Measurements from ENCODE around the gene ABCC1.
"Not testable (repeated sequence)": the region's sequence is repeated elsewhere in the genome, so short reads cannot be mapped to it uniquely, and the experiment has no call there.

ABCC1 gene

DNA sequence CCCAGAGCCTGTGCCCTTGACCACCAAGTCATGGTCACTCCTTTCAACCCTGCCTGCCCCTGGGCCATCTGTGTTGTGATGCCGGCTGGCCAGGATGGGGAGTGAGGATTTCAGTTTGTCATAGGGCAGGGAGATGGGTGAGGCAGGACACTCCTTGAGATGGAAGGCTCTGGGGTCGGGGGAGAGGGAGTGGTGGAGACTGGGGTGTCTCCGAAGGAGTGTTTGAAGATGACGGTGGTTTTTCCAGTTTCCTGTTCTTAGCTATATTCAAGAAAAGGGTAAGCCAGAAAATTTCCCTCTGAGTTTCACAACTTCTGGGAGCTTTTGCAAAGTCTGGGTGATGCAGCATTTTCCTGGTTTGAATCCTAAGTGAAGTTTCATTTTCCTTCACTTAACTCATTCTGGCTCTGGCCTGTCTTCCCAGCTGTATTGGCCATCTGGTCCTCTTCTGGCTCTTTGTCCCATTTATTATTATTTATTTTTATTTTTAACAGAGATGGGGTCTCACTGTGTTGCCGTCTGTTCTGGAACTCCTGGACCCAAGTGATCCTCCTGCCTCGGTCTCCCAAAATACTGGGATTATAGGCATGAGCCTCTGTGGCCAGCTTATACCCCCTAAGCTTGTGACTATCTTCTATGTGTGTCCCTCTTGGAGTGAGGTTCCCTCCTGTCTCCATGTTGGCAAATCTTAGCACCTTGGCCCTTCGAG is 27.7 kb downstream of the ABCC1 start:
- Histone ChIP-seq H3K4me1 (ENCODE audit: control insufficient read depth in 1 of 2, insufficient read depth in 1 of 2, low read depth in 1 of 2, low read length in 1 of 2) (peaks cover 20 to 42% of the 10 kb centered on the region in 2 experiments), H3K27ac (no peak overlapping the region), H3K27me3 (no peaks in the 10 kb centered on the region), H3K9me3 (peaks cover 5% of the 10 kb centered on the region), H3K4me3 (ENCODE audit: low read depth in 1 of 2, low read length in 1 of 2) (no peak overlapping the region), H3K36me3 (no peaks in the 10 kb centered on the region)
- TF ChIP-seq, protein P1, sequence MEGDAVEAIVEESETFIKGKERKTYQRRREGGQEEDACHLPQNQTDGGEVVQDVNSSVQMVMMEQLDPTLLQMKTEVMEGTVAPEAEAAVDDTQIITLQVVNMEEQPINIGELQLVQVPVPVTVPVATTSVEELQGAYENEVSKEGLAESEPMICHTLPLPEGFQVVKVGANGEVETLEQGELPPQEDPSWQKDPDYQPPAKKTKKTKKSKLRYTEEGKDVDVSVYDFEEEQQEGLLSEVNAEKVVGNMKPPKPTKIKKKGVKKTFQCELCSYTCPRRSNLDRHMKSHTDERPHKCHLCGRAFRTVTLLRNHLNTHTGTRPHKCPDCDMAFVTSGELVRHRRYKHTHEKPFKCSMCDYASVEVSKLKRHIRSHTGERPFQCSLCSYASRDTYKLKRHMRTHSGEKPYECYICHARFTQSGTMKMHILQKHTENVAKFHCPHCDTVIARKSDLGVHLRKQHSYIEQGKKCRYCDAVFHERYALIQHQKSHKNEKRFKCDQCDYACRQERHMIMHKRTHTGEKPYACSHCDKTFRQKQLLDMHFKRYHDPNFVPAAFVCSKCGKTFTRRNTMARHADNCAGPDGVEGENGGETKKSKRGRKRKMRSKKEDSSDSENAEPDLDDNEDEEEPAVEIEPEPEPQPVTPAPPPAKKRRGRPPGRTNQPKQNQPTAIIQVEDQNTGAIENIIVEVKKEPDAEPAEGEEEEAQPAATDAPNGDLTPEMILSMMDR (IDR thresholded peaks at IDR 0.05): no peak

DNA sequence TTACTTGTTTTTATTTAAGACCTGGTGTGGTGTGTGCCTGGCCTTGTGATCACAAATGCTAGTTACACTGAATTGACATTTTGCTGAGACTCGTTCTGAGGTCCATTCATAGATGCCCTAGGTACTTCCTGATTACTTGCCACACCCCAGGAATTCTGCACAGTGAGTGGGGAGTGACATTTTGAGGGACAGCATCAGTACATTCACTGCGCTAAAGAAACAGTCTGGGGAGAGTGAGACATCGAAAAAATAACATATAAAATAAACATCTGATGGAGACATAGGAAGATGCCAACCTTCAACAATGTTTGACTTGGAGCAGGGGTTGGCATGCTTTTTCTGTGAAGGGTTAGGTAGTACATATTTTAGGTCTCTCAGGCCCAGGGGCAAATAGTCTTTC is 30.4 kb downstream of the ABCC1 start:
- Histone ChIP-seq H3K27me3 (no peaks in the 10 kb centered on the region), H3K27ac (no peak overlapping the region), H3K4me1 (ENCODE audit: control insufficient read depth in 1 of 2, insufficient read depth in 1 of 2, low read depth in 1 of 2, low read length in 1 of 2) (peaks cover 12 to 22% of the 10 kb centered on the region in 2 experiments), H3K9me3 (peaks cover 9% of the 10 kb centered on the region), H3K4me3 (ENCODE audit: low read depth in 1 of 2, low read length in 1 of 2) (no peak overlapping the region), H3K36me3 (no peaks in the 10 kb centered on the region)
- TF ChIP-seq, protein P1 (IDR thresholded peaks at IDR 0.05): no peak

DNA sequence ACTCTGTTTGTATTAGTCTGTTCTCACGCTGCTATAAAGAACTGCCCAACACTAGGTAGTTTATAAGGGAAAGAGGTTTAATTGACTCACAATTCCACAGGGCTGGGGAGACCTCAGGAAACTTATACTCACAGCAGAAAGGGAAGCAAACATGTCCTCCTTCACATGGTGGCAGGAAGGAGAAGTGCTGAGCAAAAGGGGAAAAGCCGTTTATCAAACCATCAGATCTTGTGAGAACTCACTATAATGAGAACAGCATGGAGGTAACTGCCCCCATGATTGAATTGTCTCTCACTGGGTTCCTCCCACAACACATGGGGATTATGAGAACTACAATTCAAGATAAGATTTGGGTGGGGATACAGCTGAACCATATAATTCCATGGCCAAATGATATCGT is 30.9 kb downstream of the ABCC1 start:
- H3K9me3 ChIP-seq: peaks cover 9% of the 10 kb centered on the region
- no peak overlapping the region for H3K27ac ChIP-seq
- H3K27me3 ChIP-seq: no peaks in the 10 kb centered on the region
- TF ChIP-seq, protein P1 (IDR thresholded peaks at IDR 0.05): no peak
- H3K4me1 ChIP-seq (ENCODE audit: control insufficient read depth in 1 of 2, insufficient read depth in 1 of 2, low read depth in 1 of 2, low read length in 1 of 2): peaks cover 7 to 16% of the 10 kb centered on the region in 2 experiments
- H3K36me3 ChIP-seq: no peaks in the 10 kb centered on the region
- no peak overlapping the region for H3K4me3 ChIP-seq (ENCODE audit: low read depth in 1 of 2, low read length in 1 of 2)

DNA sequence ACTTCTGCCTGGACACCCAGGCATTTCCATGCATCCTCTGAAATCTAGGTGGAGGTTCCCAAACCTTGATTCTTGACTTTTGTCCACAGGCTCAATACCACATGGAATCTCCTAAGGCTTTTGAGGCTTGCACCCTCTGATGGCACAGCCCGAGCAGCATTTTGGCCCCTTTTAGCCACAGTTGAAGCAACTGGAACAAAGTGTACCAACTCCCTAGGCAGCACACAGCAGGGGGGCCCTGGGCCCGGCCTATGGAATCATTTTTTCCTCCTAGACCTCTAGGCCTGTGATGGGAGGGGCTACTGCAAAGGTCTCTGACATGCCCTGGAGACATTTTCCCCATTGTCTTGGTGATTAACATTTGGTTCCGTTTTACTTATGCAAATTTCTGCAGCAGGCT is 32.0 kb downstream of the ABCC1 start:
- Histone ChIP-seq H3K27ac (no peak overlapping the region), H3K4me1 (ENCODE audit: control insufficient read depth in 1 of 2, insufficient read depth in 1 of 2, low read depth in 1 of 2, low read length in 1 of 2) (peaks cover 6 to 8% of the 10 kb centered on the region in 2 experiments), H3K36me3 (no peaks in the 10 kb centered on the region), H3K9me3 (peaks cover 9% of the 10 kb centered on the region), H3K27me3 (no peaks in the 10 kb centered on the region), H3K4me3 (ENCODE audit: low read depth in 1 of 2, low read length in 1 of 2) (no peak overlapping the region)
- TF ChIP-seq, protein P1 (IDR thresholded peaks at IDR 0.05): no peak

DNA sequence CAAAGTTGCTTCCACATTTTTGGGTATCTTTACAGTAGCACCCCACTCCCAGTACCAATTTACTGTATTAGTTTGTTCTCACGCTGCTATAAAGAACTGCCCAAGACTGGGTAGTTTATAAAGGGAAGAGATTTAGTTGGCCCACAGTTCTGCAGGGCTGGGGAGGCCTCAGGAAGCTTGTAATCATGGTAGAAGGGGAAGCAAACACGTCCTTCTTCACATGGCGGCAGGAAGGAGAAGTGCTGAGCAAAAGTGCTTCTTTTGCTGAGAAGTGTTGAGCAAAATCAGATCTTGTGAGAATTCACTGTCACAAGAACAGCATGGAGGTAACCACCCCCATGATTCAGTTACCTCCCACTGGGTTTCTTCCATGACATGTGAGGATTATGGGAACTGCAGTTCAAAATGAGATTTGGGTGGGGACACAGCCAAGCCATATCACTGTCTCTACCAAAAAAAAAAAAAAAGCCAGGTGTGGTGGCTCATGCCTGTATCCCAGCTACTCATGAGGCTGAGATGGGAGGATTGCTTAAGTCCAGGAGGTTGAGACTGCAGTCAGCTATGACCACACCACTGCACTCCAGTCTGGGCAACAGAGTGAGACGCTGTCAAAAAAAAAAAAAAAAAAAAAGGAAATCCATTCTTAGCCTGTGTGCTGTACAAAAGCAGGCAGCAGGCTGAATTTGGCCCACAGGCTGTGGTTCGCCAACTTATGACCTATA is 32.9 kb downstream of the ABCC1 start:
- H3K27ac ChIP-seq; H3K9me3 ChIP-seq; H3K36me3 ChIP-seq; H3K4me3 ChIP-seq (ENCODE audit: low read depth in 1 of 2, low read length in 1 of 2); H3K27me3 ChIP-seq; H3K4me1 ChIP-seq (ENCODE audit: control insufficient read depth in 1 of 2, insufficient read depth in 1 of 2, low read depth in 1 of 2, low read length in 1 of 2): not testable (repeated sequence)

DNA sequence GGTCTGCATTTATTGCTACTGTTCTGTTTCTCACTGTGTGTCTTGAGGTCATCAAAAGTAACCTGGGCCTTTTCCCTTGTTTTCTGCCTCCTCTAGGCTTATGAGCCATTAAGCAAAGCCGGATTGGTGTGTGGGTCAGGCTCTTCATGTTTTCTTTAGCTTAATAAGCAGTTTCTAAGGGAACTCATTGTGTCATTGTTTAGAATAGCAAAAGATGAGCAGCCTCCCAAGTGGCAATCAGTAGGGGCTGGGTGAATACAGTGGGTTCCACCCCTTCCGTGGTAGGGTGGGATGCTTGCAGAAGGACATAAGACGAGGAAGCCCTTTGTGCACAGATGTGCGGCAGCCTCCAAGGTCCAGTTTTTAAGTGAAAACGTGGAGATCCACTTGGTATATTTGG is 34.5 kb downstream of the ABCC1 start:
- Histone ChIP-seq H3K4me1 (ENCODE audit: control insufficient read depth in 1 of 2, insufficient read depth in 1 of 2, low read depth in 1 of 2, low read length in 1 of 2) (peaks cover 19 to 20% of the 10 kb centered on the region in 2 experiments), H3K36me3 (no peaks in the 10 kb centered on the region), H3K4me3 (ENCODE audit: low read depth in 1 of 2, low read length in 1 of 2) (no peak overlapping the region), H3K27me3 (no peaks in the 10 kb centered on the region), H3K27ac (no peak overlapping the region), H3K9me3 (peaks cover 9% of the 10 kb centered on the region)
- TF ChIP-seq, protein P1 (IDR thresholded peaks at IDR 0.05): no peak
